Measurements from ENCODE around the gene SCO1. TPM values are rescaled to one million over a fixed set of nuclear protein-coding genes. Genes with fewer than 3 reads are reported as not detected.

The SCO1 gene
- total RNA-seq, 1 donor from 2014 or later: 42.9 TPM

DNA sequence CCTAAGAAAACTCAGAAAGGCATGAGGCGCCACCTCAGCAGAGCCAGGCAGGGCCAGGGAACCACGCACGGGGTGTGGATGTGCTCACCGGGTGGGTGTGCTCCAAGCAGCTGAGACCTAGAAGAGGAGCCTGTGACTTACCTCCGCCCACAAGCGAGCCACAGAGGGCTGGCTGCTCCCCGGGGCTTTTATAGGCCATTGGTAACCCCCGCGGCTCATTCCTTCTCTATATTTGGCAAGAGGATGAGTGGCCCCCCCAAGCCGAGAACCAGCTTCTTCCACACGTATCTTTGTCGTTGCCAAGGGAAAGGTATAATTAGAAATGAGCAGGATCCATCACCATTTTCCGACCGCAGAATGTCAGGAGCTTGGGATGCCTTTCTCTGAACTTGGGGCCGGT lies 40.2 kb downstream of the SCO1 start, which contains the start of gene MYH3:
Gene MYH3, minus strand, starts transcription at position 162 of the 400 bp plus-strand sequence. CDS start 2,245 bp downstream, outside the sequence.
- DNase-seq (ENCODE audit: low spot score): peak; percentile 78

DNA sequence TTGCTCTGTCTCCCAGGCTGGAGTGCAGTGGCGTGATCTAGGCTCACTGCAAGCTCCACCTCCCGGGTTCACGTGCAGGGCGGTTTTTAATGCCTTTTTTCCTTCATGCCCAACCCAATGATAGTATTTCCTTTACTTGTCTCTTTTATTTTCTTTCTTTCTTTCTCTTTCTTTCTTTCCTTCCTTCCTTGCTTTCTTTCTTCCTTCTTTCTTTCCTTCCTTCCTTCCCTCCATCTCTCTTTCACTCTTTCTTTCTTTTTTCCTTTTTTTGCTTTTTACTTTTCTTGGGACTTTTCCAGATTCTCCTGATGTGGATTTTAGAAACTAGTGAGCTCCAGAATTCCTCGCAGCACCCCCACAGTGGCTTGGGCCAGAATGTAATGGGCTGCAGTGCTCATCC lies 43.3 kb downstream of the SCO1 start:
- DNase-seq (ENCODE audit: low spot score): no peak

DNA sequence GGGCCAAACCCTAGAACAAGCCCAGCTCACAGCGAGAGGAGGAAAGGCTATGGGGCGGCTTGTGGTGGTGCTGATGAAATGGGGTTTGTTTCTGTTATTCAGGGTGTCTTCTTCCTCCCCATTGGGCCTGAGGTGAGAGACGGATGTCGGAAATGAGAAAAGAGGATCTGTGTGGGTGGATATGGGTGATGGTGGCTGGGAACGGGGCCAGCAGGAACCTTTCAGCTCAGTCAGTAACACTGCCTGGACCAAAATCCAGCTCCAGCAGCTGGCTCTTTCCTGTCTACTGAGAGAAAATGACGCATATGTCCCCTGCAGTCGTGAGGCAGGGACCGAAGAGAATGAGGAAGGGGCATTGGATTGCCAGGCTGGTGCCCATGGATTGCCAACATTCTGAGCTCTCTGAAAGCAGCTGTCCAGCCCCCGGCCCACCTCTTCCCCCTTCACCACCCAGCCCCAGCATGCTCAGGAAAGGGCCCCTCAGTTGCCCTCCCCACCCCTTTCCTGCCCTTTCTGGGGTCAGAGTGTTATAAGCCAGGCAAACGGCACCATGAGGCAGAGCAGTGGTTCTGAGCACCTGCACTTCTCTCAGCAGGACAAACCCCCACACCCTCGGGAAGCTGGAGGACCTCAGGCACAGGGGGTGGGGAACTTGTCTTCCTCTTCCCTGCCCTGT lies 44.2 kb downstream of the SCO1 start:
- no peak for DNase-seq (ENCODE audit: low spot score)

DNA sequence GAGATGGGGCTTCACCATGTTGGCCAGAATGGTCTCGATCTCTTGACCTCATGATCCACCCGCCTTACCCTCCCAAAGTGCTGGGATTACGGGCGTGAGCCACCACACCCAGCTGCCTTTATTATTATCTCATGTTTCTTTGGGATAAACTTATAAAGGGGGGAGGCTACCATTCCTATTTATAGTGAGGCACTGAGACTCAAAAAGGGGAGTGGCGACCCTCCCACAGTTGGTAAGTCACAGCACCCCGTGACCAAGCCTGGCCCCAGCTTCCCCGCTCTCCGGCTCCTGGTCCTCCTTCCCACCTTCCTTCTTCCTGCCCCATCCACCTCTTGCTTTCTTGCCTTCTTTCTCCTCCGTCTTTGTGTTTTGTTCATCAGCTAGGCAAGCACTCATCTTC lies 45.4 kb downstream of the SCO1 start:
- DNase-seq (ENCODE audit: low spot score): no peak

DNA sequence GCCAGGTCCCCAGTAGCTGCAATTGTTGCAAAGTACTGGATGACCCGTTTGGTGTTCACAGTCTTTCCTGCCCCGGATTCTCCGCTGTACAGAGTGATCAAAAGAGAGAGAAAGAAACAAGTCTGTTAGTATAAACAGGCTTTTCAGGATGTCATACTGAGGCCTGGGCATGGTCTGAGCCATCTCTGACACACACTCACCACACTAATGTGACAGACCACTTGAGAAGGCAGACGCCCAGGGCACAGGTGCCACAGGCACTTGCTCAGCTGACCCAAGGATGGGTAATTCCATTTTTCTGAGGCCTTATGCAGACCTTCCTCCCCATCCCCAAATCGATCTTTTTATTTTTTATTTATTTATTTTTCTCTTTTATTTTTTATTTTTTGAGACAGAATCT lies 47.7 kb downstream of the SCO1 start:
- no peak for DNase-seq (ENCODE audit: low spot score)

DNA sequence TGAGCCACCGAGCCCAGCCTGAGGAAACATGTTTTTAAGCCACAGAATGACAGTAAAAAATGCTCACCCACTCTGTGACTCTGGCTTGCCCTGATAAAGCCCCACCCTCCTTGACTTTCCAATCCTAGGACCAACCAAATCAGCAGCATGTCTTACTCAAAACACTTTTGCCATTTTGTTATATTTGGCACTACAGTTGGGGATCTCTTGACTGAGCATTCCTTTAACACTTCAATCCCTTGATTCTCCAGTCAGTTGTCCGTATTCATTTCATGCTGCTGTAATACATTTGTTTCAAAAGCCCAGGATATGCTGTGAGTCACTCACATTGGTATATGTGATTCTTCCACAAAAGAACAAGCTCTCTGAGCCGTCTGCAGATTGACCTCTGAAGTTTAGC lies 48.4 kb downstream of the SCO1 start:
- DNase-seq (ENCODE audit: low spot score): no peak

DNA sequence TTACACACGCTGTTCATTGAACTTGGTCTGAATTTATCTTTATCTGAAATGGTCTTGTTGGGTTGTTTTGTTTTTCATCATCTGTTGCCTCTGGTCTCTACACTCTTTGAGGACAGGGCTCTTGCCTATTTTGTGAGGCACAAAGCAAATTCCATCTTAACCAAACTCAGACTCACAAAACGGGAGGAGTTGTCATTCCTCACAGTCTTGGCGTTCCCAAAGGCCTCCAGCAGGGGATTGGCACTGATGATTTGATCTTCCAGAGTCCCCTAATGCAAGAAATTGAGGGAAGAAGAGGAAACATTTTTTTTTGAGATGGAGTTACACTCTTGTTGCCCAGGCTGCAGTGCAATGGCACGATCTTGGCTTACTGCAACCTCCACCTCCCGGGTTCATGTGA lies 49.0 kb downstream of the SCO1 start:
- DNase-seq (ENCODE audit: low spot score): no peak

DNA sequence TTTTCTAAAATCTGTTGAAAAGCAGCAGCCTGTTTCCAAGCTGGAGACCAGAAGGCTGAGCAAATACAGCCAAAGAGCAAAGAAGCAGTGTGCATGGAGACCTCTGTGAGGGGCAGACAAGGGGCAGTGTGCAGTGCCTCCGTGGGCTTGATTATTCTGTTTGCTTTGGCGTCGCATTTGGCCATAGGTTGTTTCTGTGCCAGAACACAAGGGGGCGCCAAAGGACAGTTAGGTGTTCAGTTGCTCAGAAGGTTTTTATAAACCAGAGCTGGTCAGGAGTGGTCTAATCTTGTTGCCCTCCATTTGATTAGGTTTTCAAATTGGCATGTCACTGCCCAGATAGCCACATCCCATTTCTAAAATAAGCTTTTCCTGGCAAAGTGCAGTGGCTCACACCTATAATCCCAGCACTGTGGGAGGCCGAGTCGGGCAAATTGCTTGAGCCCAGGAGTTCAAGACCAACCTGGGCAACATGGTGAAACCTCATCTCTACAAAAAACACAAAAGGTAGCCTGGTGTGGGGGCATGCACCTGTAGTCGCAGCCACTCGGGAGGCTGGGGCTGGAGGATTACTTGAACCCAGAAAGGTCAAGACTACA lies 50.8 kb downstream of the SCO1 start:
- DNase-seq (ENCODE audit: low spot score): no peak

DNA sequence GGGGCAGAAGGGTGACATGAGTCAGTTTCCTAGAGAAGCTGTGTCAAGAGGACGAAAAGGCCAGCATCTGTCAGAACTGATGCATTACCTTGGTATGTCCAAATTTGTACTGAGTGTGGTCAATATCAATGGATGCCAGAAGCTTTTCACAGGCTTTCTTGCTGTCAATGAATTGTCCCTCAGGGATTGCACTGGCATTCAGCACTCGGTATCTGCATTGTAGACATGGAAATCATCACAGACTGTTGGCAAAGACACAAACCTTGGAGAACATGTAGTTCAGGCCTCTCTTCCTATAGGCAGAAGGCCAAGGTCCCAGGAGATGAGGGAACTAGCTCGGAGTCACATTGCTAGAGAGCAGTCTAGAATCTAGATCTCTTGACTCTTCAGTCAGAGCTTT lies 56.9 kb downstream of the SCO1 start:
- DNase-seq (ENCODE audit: low spot score): no peak

DNA sequence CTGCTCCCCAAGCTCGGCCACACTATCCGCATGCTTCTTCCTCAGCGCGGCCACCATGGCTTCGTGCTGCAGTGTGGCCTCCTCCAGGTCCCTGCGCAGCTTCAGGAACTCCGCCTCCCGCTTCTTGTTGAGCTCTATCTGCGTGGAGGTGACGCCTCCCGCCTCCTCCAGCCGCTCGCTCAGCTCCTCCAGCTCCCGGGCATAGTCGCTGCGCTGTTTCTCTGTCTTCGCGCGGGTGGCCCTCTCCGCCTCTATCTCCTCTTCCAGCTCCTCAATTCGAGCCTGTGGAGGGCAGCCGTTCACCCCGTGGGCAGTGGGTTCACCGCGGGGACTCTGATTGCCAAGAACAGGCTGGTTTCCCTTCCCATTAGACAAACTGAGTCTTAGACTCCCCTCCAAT lies 59.2 kb downstream of the SCO1 start:
- DNase-seq (ENCODE audit: low spot score): no peak

DNA sequence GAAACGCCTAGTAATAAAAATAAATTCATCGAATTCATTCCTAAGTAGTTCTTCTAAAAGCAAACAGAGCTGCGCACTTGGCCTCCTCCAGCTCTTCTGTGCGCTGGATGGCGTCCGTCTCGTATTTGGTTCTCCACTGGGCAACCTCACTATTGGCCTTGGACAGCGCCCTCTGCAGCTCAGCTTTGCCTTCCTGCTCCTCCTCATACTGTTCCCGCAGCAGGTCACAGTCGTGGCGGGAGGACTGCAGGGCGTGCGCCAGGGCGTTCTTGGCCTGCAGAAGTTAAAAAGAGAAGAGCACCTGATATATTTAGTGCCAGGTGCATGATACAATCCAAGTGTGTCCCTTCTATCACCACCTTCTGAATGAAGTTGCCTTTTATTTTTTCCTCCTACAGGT lies 62.0 kb downstream of the SCO1 start:
- no peak for DNase-seq (ENCODE audit: low spot score)

DNA sequence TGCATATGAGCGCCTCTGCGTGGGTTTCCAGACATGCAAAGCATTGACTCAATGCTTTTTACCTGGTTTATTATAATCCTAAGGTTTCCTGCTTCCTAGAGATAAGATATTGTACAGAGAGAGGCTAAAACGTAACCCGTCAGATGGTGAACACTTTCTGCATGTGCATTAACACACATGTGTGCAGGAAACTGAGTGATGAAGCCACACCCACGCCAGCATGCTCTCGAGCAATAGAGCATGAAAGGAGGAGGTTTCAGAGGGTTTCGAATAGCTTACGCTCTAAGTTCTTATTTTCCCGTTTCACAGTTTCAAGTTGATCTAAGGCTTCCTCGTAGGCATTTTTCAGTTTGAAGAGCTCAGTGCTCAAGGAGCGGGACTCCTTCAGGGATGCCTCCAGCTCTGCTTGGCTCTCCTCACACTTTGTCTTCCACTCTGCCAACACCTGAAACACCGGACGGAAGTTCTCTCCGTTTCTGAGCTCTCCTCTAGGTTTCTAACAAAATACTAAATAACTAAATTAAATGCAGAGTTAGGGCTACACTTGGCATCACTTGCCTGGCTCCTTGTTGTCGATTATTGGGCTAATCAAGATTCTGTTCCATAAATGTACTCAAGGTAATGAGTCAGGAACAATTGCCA lies 63.5 kb downstream of the SCO1 start:
- no peak for DNase-seq (ENCODE audit: low spot score)

DNA sequence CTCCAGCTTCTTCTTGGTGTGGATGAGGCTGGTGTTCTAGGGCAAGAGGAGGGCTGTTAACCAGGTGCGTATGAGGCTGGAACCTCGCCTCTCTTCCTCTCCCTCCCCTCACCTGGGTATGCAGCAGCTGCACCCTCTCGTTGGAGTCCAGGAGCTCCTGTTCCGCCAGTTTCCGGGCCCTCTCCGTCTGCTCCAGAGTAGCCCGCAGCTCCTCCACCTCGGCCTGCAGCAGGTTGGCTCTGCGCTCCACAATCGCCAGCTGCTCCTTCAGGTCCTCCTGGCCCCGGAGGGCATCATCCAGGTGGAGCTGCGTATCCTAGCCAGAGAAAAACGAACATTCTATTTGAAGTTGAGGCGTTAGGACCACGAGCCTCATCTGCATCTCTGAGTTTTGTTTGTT lies 65.6 kb downstream of the SCO1 start:
- DNase-seq (ENCODE audit: low spot score): peak; percentile 81

DNA sequence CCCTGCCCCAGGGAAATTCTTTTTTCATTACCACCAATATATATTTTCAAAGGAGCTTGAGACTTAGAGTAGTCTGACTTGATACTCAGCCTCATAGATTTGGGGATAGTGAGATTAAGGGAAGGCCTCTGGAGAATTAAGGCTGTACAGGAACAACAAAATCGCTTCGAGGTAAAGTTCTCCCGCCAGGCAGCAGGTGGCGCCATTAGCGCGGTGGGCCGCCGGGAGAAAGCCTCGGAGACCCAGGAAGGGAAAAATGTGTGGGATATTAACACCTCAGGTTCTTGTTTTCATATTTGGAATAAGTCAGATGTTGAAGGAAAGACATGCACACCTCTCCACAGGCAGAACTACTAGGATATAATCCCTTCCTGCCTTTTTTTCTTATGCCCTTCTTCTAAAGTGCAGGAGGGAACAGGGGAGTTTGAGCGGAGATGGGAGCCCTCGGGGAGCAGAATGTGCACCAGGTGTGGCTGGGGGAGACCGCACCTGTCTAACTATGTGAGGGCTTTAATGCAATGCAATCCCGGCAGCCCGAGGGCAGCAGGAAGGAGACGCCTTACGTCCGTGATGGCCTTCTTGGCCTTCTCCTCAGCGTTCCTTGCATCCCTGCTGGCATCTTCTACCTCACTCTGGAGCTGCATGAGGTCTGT lies 66.2 kb downstream of the SCO1 start:
- DNase-seq (ENCODE audit: low spot score): peak; percentile 62

DNA sequence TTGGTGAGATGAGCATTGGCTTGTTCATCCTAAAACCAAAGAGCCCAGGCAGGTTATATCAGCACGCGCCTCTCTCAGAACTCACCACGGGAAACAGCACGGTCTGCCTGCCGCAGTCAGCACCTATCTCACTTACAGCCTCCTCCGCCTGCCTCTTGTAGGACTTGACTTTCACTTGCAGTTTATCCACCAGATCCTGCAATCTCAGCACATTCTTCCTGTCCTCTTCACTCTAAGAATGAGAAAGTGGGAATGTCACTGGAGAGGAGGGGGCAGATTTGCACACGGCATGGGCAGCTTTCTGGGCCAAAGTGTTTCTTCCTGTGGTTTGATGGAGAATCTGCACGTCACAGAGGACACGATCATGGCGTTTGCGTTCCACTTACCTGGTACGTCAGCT lies 67.6 kb downstream of the SCO1 start:
- DNase-seq (ENCODE audit: low spot score): peak; percentile 47

DNA sequence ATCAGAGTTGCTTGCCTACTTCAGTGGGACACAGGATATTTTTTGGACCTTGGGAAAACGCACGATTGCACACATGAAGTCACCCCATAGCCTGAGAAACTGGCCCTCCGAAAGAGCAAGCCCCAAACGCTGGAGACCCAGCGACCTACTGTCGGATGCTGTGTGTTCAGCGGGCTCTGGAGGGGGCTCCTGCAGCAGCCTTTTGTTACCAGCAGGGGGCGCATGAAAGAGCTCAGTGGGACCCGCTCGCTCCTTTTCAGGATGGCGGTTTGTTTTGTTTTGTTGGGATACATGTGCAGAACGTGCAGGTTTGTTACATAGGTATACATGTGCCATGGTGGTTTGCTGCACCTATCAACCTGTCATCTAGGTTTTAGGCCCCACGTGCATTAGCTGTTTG lies 68.6 kb downstream of the SCO1 start:
- DNase-seq (ENCODE audit: low spot score): peak; percentile 82

DNA sequence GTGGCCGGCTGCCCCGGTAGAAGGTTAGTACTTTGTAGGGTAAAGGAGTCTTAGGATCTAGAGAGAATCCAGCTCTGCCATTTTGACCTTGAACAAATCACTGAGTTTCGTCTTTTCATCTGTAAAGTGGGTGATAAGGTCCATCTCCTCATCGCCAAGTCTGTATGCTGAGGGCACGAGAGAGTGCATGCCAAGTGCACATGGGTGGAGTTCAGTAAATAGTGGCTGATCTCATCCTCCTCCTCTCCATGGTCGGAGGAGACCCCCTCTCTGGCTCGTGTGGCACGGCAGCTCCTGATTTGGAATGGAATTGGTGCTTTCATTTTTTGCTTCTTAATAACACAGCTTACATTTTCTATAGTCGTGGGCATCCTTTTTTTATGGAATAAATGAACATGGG lies 70.9 kb downstream of the SCO1 start:
- no peak for DNase-seq (ENCODE audit: low spot score)

DNA sequence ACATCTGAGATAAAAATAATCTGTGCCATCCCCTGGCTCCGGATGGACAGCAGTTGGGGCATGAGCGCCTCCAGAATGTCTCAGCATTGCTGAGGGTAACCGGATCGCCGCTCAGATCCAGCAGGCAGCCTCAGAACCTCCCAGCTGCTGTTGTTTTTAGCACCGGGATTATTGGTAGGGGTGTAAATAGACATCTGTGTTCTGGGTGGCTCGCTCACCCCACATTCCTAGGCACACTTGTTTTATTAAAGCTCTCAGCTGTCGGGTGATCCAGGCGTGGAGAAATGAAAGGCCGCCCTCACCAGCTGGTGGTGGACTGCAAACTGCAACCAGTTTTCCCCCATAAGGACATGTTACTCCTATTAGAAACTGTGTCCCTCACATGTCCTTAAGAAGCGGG lies 72.4 kb downstream of the SCO1 start:
- DNase-seq (ENCODE audit: low spot score): no peak

DNA sequence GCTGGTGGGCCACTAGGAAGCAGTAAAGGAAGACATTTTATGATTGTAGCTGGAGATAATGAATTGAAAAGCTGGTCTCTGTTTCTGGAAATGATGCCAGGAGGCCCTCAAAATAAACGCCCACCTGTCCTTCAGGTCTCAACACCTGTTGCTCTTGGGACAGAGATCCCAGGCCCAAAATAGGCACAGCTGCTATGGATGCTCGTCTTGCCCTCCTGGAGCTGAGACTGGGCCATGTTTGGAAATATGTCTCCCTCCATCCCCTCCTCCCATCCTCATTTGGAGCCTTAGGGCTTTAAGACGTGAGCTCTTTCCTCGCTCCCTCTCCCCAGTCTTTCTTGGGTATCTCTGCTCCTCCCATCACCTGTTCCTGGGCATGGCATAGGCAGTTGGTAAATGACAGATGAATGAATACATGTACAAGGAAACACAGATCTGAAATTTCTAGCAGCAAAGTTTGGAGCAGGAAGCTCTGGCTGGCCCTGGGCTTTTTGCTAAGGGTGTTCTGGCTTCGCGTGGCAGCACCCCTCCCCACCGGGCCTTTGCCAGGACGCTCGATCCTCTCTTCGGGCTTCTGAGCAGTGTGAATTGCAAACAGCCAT lies 73.5 kb downstream of the SCO1 start:
- DNase-seq (ENCODE audit: low spot score): no peak

DNA sequence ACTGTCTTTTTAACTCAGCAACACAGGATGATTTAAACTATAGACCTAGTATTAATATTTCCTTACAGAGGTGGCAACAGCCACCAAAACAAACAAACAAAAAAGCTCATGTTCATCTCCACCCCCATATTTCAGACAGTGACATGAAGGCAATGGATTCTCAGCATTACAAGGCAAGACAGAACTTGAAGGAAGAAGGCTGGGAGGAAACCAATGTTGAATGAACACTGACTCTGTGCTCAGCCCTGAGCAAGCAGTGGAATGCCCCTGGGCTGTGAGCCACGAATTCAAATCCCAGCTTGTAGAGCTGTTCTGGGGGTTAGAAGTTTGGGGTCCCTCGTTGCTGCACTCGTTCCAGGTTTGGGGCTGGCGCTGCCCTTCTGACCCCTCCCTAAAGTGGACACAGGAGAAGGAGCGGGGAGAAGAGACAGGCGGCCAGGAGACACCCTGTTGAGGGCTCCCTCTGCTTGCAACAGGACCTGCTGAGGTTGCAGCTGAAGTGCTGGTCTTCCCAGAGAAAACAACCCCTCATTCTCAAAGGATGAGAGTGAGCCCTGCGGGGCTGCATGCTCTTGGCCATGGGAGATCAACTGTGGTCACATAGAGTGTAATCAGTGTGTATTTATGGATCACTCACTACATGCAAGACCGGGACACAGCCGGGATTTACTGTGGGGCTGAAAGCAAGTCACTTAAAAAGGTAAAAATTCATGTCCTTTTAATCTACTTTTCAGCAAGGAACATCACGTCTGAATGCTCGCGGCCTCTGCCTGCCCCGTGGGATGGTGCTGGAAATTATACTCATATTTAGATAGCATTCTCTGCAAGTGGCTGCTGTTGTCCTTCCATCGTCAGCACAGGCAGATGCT lies 74.5 kb downstream of the SCO1 start:
- no peak for DNase-seq (ENCODE audit: low spot score)
